ENCODE data around the gene RTN4RL2. TPM values are rescaled to one million over a fixed set of nuclear protein-coding genes. Genes with fewer than 3 reads are reported as not detected.
A peak's percentile ranks its signal among the peaks of the same experiment; 100 is the strongest.

RTN4RL2 gene
- total RNA-seq, 1 donor from 2014 or later = 0.41 TPM

GRCh38 chr11:57477507-57478189 is 17.3 kb downstream of the RTN4RL2 start:
- FAIRE-seq (no peak), DNase-seq (ENCODE audit: low spot score in 2 of 2) (no peak)

- FAIRE-seq = no peak
- no peak for DNase-seq (ENCODE audit: low spot score in 2 of 2)
Observed at GRCh38 chr11:57479021-57479663, 18.8 kb downstream of the RTN4RL2 start.

GRCh38 chr11:57479911-57480310 is 19.6 kb downstream of the RTN4RL2 start:
- FAIRE-seq (no peak), DNase-seq (ENCODE audit: low spot score in 2 of 2) (no peak)

- no peak for FAIRE-seq
- peak in 1 of 2 donors; percentile 67 for DNase-seq (ENCODE audit: low spot score in 2 of 2)
Observed at GRCh38 chr11:57480409-57481137, 20.2 kb downstream of the RTN4RL2 start.

- DNase-seq (ENCODE audit: low spot score in 2 of 2) (no peak), FAIRE-seq (no peak)
Observed at GRCh38 chr11:57481315-57481714, 21.0 kb downstream of the RTN4RL2 start.

- DNase-seq (ENCODE audit: low spot score in 2 of 2) = no peak
- FAIRE-seq = no peak
Observed at GRCh38 chr11:57481915-57482781, 21.8 kb downstream of the RTN4RL2 start.

GRCh38 chr11:57482782-57483561 is 22.6 kb downstream of the RTN4RL2 start:
- peak in 1 of 2 donors; percentile 71 for DNase-seq (ENCODE audit: low spot score in 2 of 2)
- FAIRE-seq = no peak

GRCh38 chr11:57483562-57483918 is 23.2 kb downstream of the RTN4RL2 start:
- FAIRE-seq (no peak), DNase-seq (ENCODE audit: low spot score in 2 of 2) (no peak)

- DNase-seq (ENCODE audit: low spot score in 2 of 2) = no peak
- FAIRE-seq = no peak
Observed at GRCh38 chr11:57484141-57484710, 23.9 kb downstream of the RTN4RL2 start.

- DNase-seq (ENCODE audit: low spot score in 2 of 2) (no peak), FAIRE-seq (no peak)
Observed at GRCh38 chr11:57485217-57485990, 25.1 kb downstream of the RTN4RL2 start.

- no peak for DNase-seq (ENCODE audit: low spot score in 2 of 2)
- FAIRE-seq = no peak
Observed at GRCh38 chr11:57487021-57487778, 26.9 kb downstream of the RTN4RL2 start.

- FAIRE-seq = no peak
Observed at GRCh38 chr11:57487920-57488659, 27.8 kb downstream of the RTN4RL2 start.

GRCh38 chr11:57490456-57491248 is 30.3 kb downstream of the RTN4RL2 start:
- DNase-seq (ENCODE audit: low spot score in 2 of 2) (no peak), FAIRE-seq (no peak)

More at GRCh38 chr11:57487920-57488659, 27.8 kb downstream of the RTN4RL2 start:
- DNase-seq (ENCODE audit: low spot score in 2 of 2) = no peak

GRCh38 chr11:57491371-57492061 is 31.2 kb downstream of the RTN4RL2 start:
- FAIRE-seq (no peak), DNase-seq (ENCODE audit: low spot score in 2 of 2) (no peak)

GRCh38 chr11:57493507-57494503 is 33.5 kb downstream of the RTN4RL2 start:
- no peak for DNase-seq (ENCODE audit: low spot score in 2 of 2)
- FAIRE-seq = no peak

Data from frontal cortex (tissue), 4 donors.